SK-N-SH (cell line): Measurements from ENCODE around the gene TMUB1. TPM values are rescaled to one million over a fixed set of nuclear protein-coding genes. Genes with fewer than 3 reads are reported as not detected.

ENCODE experiments used
- CTCF ChIA-PET: fragments of 300-600, 350-600 bp; formaldehyde crosslinking; extraction: SDS; loops from one replicate; lab custom pipeline; 2021; lab: Yijun Ruan, JAX
- POLR2A ChIA-PET: fragments of 350-600 bp; sonication (Branson Sonifier 250); formaldehyde crosslinking; extraction: SDS; loops from one replicate; lab custom pipeline; 2020; ENCODE audit warnings: antibody characterized with exemption, inconsistent platforms; lab: Yijun Ruan, JAX
- DNase-seq: peaks from one replicate; pipeline ENCODE4 v3.0.0; 2012
- H2AFZ ChIP-seq: fragments of 200-600 bp; sonication (generic); 2 replicates; pipeline ENCODE4 v1.8.1; 2016; ENCODE audit warnings: antibody characterized with exemption, mild to moderate bottlenecking, low read depth
- H3F3A ChIP-seq: fragments of 200-600 bp; sonication (generic); replicated peaks from 2 replicates; pipeline ENCODE3; 2016; ENCODE audit warnings: antibody characterized with exemption, mild to moderate bottlenecking; ENCODE audit not compliant: insufficient read depth
- H3K27ac ChIP-seq, 2 experiments: fragments of 200-500 bp in 1 of 2; fragments of 200-600 bp in 1 of 2; sonication (Bioruptor generic) in 1 of 2; sonication (generic), shearing (Covaris generic) in 1 of 2; 2 replicates each; pipeline versions ENCODE4 v1.5.1 to v1.6.1; 2014 to 2016; ENCODE audit warnings: low read depth in 2 of 2, inconsistent platforms in 1 of 2, low read length in 1 of 2, mild to moderate bottlenecking in 1 of 2, mixed read lengths in 1 of 2
- H3K27me3 ChIP-seq: fragments of 200-600 bp; sonication (generic), shearing (Covaris generic); 2 replicates; pipeline ENCODE4 v1.6.1; 2016; ENCODE audit warnings: mixed run types; ENCODE audit not compliant: insufficient read depth
- H3K36me3 ChIP-seq, 2 experiments: fragments of 200-500 bp in 1 of 2; fragments of 200-600 bp in 1 of 2; sonication (Bioruptor generic) in 1 of 2; sonication (generic) in 1 of 2; replicated peaks in 1 of 2; 2 replicates each; pipeline versions ENCODE3 to v1.5.1; 2014 to 2016; ENCODE audit warnings: low read length in 1 of 2, mild to moderate bottlenecking in 1 of 2; ENCODE audit not compliant: insufficient read depth in 2 of 2, control insufficient read depth in 1 of 2
- H3K4me1 ChIP-seq, 2 experiments: fragments of 200-500 bp in 1 of 2; fragments of 200-600 bp in 1 of 2; sonication (Bioruptor generic) in 1 of 2; sonication (generic), shearing (Covaris generic) in 1 of 2; 2 replicates each; pipeline versions ENCODE4 v1.5.1 to v1.6.1; 2014 to 2016; ENCODE audit warnings: low read depth in 1 of 2, low read length in 1 of 2, mixed run types in 1 of 2; ENCODE audit not compliant: insufficient read depth in 2 of 2, control insufficient read depth in 1 of 2
- H3K4me2 ChIP-seq: fragments of 200-600 bp; sonication (generic), shearing (Covaris generic); 2 replicates; pipeline ENCODE4 v1.6.1; 2017; ENCODE audit warnings: mixed run types
- H3K4me3 ChIP-seq, 2 experiments: fragments of 200-500 bp in 1 of 2; fragments of 200-600 bp in 1 of 2; sonication (Bioruptor generic) in 1 of 2; sonication (generic), shearing (Covaris generic) in 1 of 2; 2 replicates each; pipeline versions ENCODE4 v1.5.1 to v1.8.1; 2014 to 2016; ENCODE audit warnings: low read depth in 2 of 2, inconsistent platforms in 1 of 2, low read length in 1 of 2, mild to moderate bottlenecking in 1 of 2, mixed read lengths in 1 of 2, moderate library complexity in 1 of 2
- H3K79me2 ChIP-seq: fragments of 200-600 bp; sonication (generic); 2 replicates; pipeline ENCODE4 v1.8.1; 2017; ENCODE audit warnings: mild to moderate bottlenecking; ENCODE audit not compliant: insufficient read depth
- H3K9ac ChIP-seq: fragments of 200-600 bp; sonication (generic); 2 replicates; pipeline ENCODE4 v1.6.1; 2017; ENCODE audit warnings: mixed run types
- H3K9me2 ChIP-seq: fragments of 200-600 bp; sonication (generic); 2 replicates; pipeline ENCODE4 v1.6.1; 2017; ENCODE audit warnings: mixed run types
- H3K9me3 ChIP-seq: fragments of 200-600 bp; sonication (generic); 2 replicates; pipeline ENCODE4 v1.6.1; 2017; ENCODE audit warnings: mixed run types, mild to moderate bottlenecking, moderate library complexity
- H4K20me1 ChIP-seq: fragments of 200-600 bp; sonication (generic); 2 replicates; pipeline ENCODE4 v1.6.1; 2017; ENCODE audit warnings: mild to moderate bottlenecking, mixed run types; ENCODE audit not compliant: insufficient read depth
- CHD2 ChIP-seq: fragments of 150-350 bp; IDR thresholded peaks from 2 replicates; pipeline ENCODE4 v1.6.1; 2018; ENCODE audit warnings: low read length; ENCODE audit not compliant: partially characterized antibody
- FOXJ3 ChIP-seq: sonication (generic); formaldehyde crosslinking; IDR thresholded peaks from 2 replicates; pipeline ENCODE4 v1.5.1; 2020; ENCODE audit warnings: mild to moderate bottlenecking, missing genetic modification reagents
- MEF2A ChIP-seq: IDR thresholded peaks from 2 replicates; pipeline ENCODE4 v1.4.0; 2012; ENCODE audit warnings: low read depth, borderline replicate concordance
- MXI1 ChIP-seq: IDR thresholded peaks from 2 replicates; pipeline ENCODE4 v1.6.1; 2012; ENCODE audit warnings: mild to moderate bottlenecking, low read depth, low read length, improper control_type of control experiment
- NRF1 ChIP-seq: IDR thresholded peaks from 2 replicates; pipeline ENCODE4 v1.6.1; 2012; ENCODE audit warnings: low read depth, mild to moderate bottlenecking, low read length
- RCOR1 ChIP-seq: fragments of 150-350 bp; IDR thresholded peaks from 2 replicates; pipeline ENCODE4 v1.6.1; 2017; ENCODE audit warnings: antibody characterized with exemption, low read length
- RFX5 ChIP-seq: IDR thresholded peaks from 2 replicates; pipeline ENCODE4 v1.6.1; 2012; ENCODE audit warnings: mild to moderate bottlenecking, improper control_type of control experiment, low read length
- RXRA ChIP-seq: IDR thresholded peaks from 2 replicates; pipeline ENCODE4 v1.4.0; 2012; ENCODE audit warnings: low read depth, mild to moderate bottlenecking, borderline replicate concordance
- TEAD4 ChIP-seq: IDR thresholded peaks from 2 replicates; pipeline ENCODE4 v1.4.0; 2012; ENCODE audit warnings: mild to moderate bottlenecking, borderline replicate concordance; ENCODE audit not compliant: insufficient read depth
- YY1 ChIP-seq: IDR thresholded peaks from 2 replicates; pipeline ENCODE4 v1.4.0; 2012; ENCODE audit warnings: low read depth, mild to moderate bottlenecking
- WGBS: methylation state at CpG from one replicate; pipeline ENCODE4 v1.1.6; 2017; ENCODE audit warnings: low lambda C conversion rate; 5-methylcytosine and 5-hydroxymethylcytosine counted together
- polyA plus RNA-seq, 3 experiments: library from polyadenylated mRNA; depleted of rRNA; stranded (reverse); fragments of >200 nt; gene quantifications; 2 replicates each; pipeline ENCODE4 v1.2.3, GENCODE V29; 2012
- TF ChIP-seq, protein P1 (sequence below): IDR thresholded peaks from 2 replicates; pipeline ENCODE4 v1.4.0; 2012; ENCODE audit warnings: low read depth
- TF ChIP-seq, protein P2 (sequence below): fragments of 200-600 bp; sonication (generic); IDR thresholded peaks from 2 replicates; pipeline ENCODE4 v1.6.1; 2017; ENCODE audit warnings: antibody characterized with exemption, mild to moderate bottlenecking, moderate library complexity
- TF ChIP-seq, protein P3 (sequence below): IDR thresholded peaks from 2 replicates; pipeline ENCODE4; 2012
- TF ChIP-seq, protein P4 (sequence below): fragments of 150-350 bp; IDR thresholded peaks from 2 replicates; pipeline ENCODE4 v1.6.1; 2017; ENCODE audit warnings: antibody characterized with exemption, low read length, low read depth, borderline replicate concordance

TMUB1 gene
- polyA plus RNA-seq, 1 of the 3 experiments (the other 2 are of a cell fraction) = 60.6 TPM

DNA sequence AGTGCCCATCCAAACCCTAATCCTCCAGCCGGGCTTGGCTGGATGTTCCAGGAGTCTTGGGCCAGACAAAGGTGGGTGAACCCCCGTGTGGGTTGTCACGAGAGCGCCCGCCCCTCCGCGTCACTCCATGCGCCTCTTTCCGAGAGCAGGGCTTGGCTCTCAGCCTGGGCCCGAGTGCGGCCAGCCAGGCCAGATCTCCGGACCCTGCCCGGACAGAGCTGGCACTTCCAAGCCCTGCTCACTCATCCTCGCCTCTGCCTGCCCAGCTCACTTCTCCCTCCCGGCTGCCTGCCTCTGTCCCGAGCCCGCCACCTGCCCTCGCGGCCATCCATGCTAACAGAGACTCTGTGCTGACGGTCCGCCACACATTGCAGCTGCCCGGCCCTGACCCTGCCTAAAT lies 37.6 kb upstream of the TMUB1 start (continued):
- no peak for TF ChIP-seq CHD2
- no peak for TF ChIP-seq MXI1
- no peak for TF ChIP-seq YY1
- TF ChIP-seq, protein P1, sequence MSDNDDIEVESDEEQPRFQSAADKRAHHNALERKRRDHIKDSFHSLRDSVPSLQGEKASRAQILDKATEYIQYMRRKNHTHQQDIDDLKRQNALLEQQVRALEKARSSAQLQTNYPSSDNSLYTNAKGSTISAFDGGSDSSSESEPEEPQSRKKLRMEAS = no peak

DNA sequence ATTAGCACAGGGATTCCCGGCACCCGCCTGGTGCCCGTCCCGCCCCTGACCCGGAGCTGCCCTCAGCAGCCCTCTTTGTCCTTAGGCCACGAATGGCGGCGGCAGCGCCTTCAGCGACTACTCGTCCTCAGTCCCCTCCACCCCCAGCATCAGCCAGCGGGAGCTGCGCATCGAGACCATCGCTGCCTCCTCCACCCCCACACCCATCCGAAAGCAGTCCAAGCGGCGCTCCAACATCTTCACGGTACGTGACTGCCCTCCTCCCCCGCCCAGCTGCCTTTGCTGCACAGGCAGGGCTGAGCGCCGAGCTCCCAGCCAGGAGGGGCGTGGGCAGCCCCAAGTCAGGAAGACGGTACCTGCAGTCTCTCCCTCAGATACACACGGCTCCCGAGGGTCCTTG lies 36.6 kb upstream of the TMUB1 start:
- no peaks in the 10 kb centered on the region for H3K27me3 ChIP-seq
- no peak overlapping the region for H3K9ac ChIP-seq
- no peak overlapping the region for H2AFZ ChIP-seq
- peaks cover 36% of the 10 kb centered on the region for H4K20me1 ChIP-seq
- H3K27ac ChIP-seq = no peak overlapping the region
- no peak overlapping the region for H3K4me2 ChIP-seq
- WGBS = 94% methylated on average over 22 of the region's 27 CpGs
- ChIA-PET CTCF (interaction anchor here (0.6 to 18.0 kb wide), 17 partner anchors 8 to 191 kb away, joined by 3 to 243 read pairs (median 4); partner anchors contain the start of genes AGAP3 and GBX1), POLR2A (no interaction called here)
- no peaks in the 10 kb centered on the region for H3K9me2 ChIP-seq
- H3K4me3 ChIP-seq = no peak overlapping the region
- peaks cover 24 to 68% of the 10 kb centered on the region in 2 experiments for H3K36me3 ChIP-seq
- H3K4me1 ChIP-seq = peaks cover 5 to 11% of the 10 kb centered on the region in 2 experiments; a peak in 3 of 4 replicates
- H3F3A ChIP-seq = peaks cover 4% of the 10 kb centered on the region
- no peak for DNase-seq
- TF ChIP-seq, protein P2, sequence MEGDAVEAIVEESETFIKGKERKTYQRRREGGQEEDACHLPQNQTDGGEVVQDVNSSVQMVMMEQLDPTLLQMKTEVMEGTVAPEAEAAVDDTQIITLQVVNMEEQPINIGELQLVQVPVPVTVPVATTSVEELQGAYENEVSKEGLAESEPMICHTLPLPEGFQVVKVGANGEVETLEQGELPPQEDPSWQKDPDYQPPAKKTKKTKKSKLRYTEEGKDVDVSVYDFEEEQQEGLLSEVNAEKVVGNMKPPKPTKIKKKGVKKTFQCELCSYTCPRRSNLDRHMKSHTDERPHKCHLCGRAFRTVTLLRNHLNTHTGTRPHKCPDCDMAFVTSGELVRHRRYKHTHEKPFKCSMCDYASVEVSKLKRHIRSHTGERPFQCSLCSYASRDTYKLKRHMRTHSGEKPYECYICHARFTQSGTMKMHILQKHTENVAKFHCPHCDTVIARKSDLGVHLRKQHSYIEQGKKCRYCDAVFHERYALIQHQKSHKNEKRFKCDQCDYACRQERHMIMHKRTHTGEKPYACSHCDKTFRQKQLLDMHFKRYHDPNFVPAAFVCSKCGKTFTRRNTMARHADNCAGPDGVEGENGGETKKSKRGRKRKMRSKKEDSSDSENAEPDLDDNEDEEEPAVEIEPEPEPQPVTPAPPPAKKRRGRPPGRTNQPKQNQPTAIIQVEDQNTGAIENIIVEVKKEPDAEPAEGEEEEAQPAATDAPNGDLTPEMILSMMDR = no peak
- TF ChIP-seq TEAD4 (no peak), RXRA (no peak), RFX5 (no peak), NRF1 (no peak), CHD2 (no peak), FOXJ3 (CRISPR knock-in tag) (no peak), MEF2A (no peak), RCOR1 (no peak)
- TF ChIP-seq, protein P1 = no peak
- TF ChIP-seq, protein P3, sequence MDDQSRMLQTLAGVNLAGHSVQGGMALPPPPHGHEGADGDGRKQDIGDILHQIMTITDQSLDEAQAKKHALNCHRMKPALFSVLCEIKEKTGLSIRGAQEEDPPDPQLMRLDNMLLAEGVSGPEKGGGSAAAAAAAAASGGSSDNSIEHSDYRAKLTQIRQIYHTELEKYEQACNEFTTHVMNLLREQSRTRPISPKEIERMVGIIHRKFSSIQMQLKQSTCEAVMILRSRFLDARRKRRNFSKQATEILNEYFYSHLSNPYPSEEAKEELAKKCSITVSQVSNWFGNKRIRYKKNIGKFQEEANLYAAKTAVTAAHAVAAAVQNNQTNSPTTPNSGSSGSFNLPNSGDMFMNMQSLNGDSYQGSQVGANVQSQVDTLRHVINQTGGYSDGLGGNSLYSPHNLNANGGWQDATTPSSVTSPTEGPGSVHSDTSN = no peak
- TF ChIP-seq, protein P4, sequence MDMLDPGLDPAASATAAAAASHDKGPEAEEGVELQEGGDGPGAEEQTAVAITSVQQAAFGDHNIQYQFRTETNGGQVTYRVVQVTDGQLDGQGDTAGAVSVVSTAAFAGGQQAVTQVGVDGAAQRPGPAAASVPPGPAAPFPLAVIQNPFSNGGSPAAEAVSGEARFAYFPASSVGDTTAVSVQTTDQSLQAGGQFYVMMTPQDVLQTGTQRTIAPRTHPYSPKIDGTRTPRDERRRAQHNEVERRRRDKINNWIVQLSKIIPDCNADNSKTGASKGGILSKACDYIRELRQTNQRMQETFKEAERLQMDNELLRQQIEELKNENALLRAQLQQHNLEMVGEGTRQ = no peak
- no peaks in the 10 kb centered on the region for H3K9me3 ChIP-seq
- peaks cover 42% of the 10 kb centered on the region for H3K79me2 ChIP-seq
